WTC11 (cell line): ENCODE data around the gene UBAP1L. TPM values are rescaled to one million over a fixed set of nuclear protein-coding genes. Genes with fewer than 3 reads are reported as not detected.

Source experiments
- ATAC-seq: fragments of 200-7000 bp; cut with Tn5 transposase; 2 replicates; pipeline ENCODE4 v1.10.0; 2021; ENCODE audit warnings: mild to moderate bottlenecking, moderate library complexity
- CTCF ChIA-PET: fragments of 300-600 bp; sonication (Branson Sonifier 250); formaldehyde crosslinking; loops from one replicate; lab custom pipeline; 2021; ENCODE audit warnings: antibody characterized with exemption; lab: Charles Lee
- POLR2A ChIA-PET: fragments of 350-600 bp; sonication (Branson Sonifier 250); formaldehyde crosslinking; loops from one replicate; lab custom pipeline; 2021; ENCODE audit warnings: antibody characterized with exemption; lab: Charles Lee
- DNase-seq: peaks from one replicate; pipeline ENCODE4 v3.0.0; 2021; ENCODE audit warnings: low spot score
- H3K27ac Mint-ChIP-seq: 2 replicates; pipeline ENCODE4 v1.8.0; 2021; ENCODE audit warnings: mixed read lengths
- H3K27me3 Mint-ChIP-seq: 2 replicates; pipeline ENCODE4 v1.8.0; 2021; ENCODE audit warnings: low read depth, mild to moderate bottlenecking, moderate library complexity, mixed read lengths
- H3K36me3 Mint-ChIP-seq: 2 replicates; pipeline ENCODE4 v1.8.0; 2021; ENCODE audit warnings: mixed read lengths
- H3K4me1 Mint-ChIP-seq: 2 replicates; pipeline ENCODE4 v1.8.0; 2022; ENCODE audit warnings: mixed read lengths
- H3K4me3 Mint-ChIP-seq: 2 replicates; pipeline ENCODE4 v1.8.0; 2021; ENCODE audit warnings: mild to moderate bottlenecking, moderate library complexity, mixed read lengths
- H3K9me3 Mint-ChIP-seq: 2 replicates; pipeline ENCODE4 v1.8.0; 2021; ENCODE audit warnings: mixed read lengths
- CBFB ChIP-seq: sonication (generic); formaldehyde crosslinking; IDR thresholded peaks from 2 replicates; pipeline ENCODE4 v1.8.1; 2022; ENCODE audit warnings: mild to moderate bottlenecking, low read depth, missing genetic modification reagents
- ETV6 ChIP-seq: sonication (generic); formaldehyde crosslinking; IDR thresholded peaks from 2 replicates; pipeline ENCODE4 v1.8.1; 2022; ENCODE audit warnings: mild to moderate bottlenecking, missing genetic modification reagents
- IRF2 ChIP-seq: sonication (generic); formaldehyde crosslinking; IDR thresholded peaks from 2 replicates; pipeline ENCODE4 v1.8.0; 2022; ENCODE audit warnings: low read depth, missing genetic modification reagents, borderline replicate concordance
- NFATC4 ChIP-seq: fragments of 250-450 bp; sonication (Bioruptor Pico); IDR thresholded peaks from 2 replicates; pipeline ENCODE4 v1.9.0; 2021; ENCODE audit warnings: mild to moderate bottlenecking
- OVOL2 ChIP-seq: fragments of 250-450 bp; sonication (Bioruptor Pico); IDR thresholded peaks from 2 replicates; pipeline ENCODE4 v1.9.0; 2021; ENCODE audit warnings: mild to moderate bottlenecking, borderline replicate concordance
- TCF7 ChIP-seq: sonication (generic); formaldehyde crosslinking; IDR thresholded peaks from 2 replicates; pipeline ENCODE4 v1.8.0; 2022; ENCODE audit warnings: mild to moderate bottlenecking, low read depth, missing genetic modification reagents, moderate library complexity
- ZNF232 ChIP-seq: sonication (generic); formaldehyde crosslinking; IDR thresholded peaks from 2 replicates; pipeline ENCODE4 v1.8.0; 2022; ENCODE audit warnings: mild to moderate bottlenecking, missing genetic modification reagents
- ZNF416 ChIP-seq: fragments of 250-450 bp; sonication (Bioruptor Pico); IDR thresholded peaks from 2 replicates; pipeline ENCODE4 v1.9.0; 2021; ENCODE audit warnings: mild to moderate bottlenecking, inconsistent platforms
- total RNA-seq: library from RNA; stranded (reverse); gene quantifications from 3 replicates; pipeline ENCODE4 v1.2.3, GENCODE V29; 2021
- TF ChIP-seq, protein P1 (sequence below): sonication (generic); formaldehyde crosslinking; IDR thresholded peaks from 2 replicates; pipeline ENCODE4 v1.8.1; 2023; ENCODE audit warnings: mild to moderate bottlenecking, missing genetic modification reagents
- TF ChIP-seq, protein P2 (sequence below): sonication (generic); formaldehyde crosslinking; IDR thresholded peaks from 2 replicates; pipeline ENCODE4 v1.8.1; 2023; ENCODE audit warnings: mild to moderate bottlenecking, missing genetic modification reagents, moderate library complexity
- TF ChIP-seq, protein P3 (sequence below): sonication (generic); formaldehyde crosslinking; IDR thresholded peaks from 2 replicates; pipeline ENCODE4 v1.8.0; 2022; ENCODE audit warnings: mild to moderate bottlenecking, missing genetic modification reagents
- TF ChIP-seq, protein P4 (sequence below): sonication (generic); formaldehyde crosslinking; IDR thresholded peaks from 2 replicates; pipeline ENCODE4 v1.8.0; 2023; ENCODE audit warnings: mild to moderate bottlenecking, missing genetic modification reagents
- TF ChIP-seq, protein P5 (sequence below): fragments of 200-600 bp; IDR thresholded peaks from 2 replicates; pipeline ENCODE4 v1.8.0; 2022; ENCODE audit warnings: antibody characterized with exemption
- TF ChIP-seq, protein P6 (sequence below): sonication (generic); formaldehyde crosslinking; IDR thresholded peaks from 2 replicates; pipeline ENCODE4 v1.8.1; 2023; ENCODE audit warnings: mild to moderate bottlenecking, missing genetic modification reagents, borderline replicate concordance

The UBAP1L gene
- total RNA-seq, 1 experiment from 2014 or later: 2.0 TPM

DNA sequence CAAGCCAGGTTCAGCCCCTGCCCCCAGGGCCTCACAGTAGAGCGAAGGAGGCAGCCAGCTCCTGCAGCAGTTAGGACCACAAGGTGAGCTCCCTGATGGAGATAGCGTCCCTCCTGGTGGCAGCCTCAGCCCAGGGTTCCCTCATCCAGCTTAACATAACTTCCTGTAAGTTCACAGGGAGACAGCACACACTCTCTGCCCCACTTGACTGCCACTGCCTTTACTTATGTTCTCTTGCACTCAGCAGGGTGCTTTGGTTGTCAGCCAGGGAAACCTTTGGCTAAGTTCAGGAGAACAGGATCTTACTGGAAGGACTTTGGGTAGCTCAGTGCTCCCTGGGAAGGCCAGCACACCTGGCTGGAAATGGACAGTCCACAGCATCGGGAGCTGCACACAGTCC is 27.6 kb downstream of the UBAP1L start:
- DNase-seq: no peak
- ChIA-PET POLR2A (interaction anchor here (1.0 kb wide), 1 partner anchor 15 kb away, joined by 4 read pairs; no protein-coding TSS in a partner anchor), CTCF (interaction anchor here (0.7 to 15.1 kb wide), 18 partner anchors 10 to 858 kb away, joined by 3 to 308 read pairs (median 6); partner anchors contain the start of genes CLPX, KBTBD13 and RASL12)
- H3K9me3 Mint-ChIP-seq: no peaks in the 10 kb centered on the region
- H3K36me3 Mint-ChIP-seq: no peaks in the 10 kb centered on the region
- H3K27ac Mint-ChIP-seq: peak overlapping the region; percentile 44; the same call in 1 of the 2 replicates
- ATAC-seq: no peak
- TF ChIP-seq, protein P1, sequence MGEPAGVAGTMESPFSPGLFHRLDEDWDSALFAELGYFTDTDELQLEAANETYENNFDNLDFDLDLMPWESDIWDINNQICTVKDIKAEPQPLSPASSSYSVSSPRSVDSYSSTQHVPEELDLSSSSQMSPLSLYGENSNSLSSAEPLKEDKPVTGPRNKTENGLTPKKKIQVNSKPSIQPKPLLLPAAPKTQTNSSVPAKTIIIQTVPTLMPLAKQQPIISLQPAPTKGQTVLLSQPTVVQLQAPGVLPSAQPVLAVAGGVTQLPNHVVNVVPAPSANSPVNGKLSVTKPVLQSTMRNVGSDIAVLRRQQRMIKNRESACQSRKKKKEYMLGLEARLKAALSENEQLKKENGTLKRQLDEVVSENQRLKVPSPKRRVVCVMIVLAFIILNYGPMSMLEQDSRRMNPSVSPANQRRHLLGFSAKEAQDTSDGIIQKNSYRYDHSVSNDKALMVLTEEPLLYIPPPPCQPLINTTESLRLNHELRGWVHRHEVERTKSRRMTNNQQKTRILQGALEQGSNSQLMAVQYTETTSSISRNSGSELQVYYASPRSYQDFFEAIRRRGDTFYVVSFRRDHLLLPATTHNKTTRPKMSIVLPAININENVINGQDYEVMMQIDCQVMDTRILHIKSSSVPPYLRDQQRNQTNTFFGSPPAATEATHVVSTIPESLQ (CRISPR knock-in tag): no peak
- TF ChIP-seq, protein P2, sequence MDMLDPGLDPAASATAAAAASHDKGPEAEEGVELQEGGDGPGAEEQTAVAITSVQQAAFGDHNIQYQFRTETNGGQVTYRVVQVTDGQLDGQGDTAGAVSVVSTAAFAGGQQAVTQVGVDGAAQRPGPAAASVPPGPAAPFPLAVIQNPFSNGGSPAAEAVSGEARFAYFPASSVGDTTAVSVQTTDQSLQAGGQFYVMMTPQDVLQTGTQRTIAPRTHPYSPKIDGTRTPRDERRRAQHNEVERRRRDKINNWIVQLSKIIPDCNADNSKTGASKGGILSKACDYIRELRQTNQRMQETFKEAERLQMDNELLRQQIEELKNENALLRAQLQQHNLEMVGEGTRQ: no peak
- no peak for TF ChIP-seq TCF7 (CRISPR knock-in tag)
- TF ChIP-seq, protein P3, sequence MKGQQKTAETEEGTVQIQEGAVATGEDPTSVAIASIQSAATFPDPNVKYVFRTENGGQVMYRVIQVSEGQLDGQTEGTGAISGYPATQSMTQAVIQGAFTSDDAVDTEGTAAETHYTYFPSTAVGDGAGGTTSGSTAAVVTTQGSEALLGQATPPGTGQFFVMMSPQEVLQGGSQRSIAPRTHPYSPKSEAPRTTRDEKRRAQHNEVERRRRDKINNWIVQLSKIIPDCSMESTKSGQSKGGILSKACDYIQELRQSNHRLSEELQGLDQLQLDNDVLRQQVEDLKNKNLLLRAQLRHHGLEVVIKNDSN (CRISPR knock-in tag): no peak
- TF ChIP-seq, protein P4, sequence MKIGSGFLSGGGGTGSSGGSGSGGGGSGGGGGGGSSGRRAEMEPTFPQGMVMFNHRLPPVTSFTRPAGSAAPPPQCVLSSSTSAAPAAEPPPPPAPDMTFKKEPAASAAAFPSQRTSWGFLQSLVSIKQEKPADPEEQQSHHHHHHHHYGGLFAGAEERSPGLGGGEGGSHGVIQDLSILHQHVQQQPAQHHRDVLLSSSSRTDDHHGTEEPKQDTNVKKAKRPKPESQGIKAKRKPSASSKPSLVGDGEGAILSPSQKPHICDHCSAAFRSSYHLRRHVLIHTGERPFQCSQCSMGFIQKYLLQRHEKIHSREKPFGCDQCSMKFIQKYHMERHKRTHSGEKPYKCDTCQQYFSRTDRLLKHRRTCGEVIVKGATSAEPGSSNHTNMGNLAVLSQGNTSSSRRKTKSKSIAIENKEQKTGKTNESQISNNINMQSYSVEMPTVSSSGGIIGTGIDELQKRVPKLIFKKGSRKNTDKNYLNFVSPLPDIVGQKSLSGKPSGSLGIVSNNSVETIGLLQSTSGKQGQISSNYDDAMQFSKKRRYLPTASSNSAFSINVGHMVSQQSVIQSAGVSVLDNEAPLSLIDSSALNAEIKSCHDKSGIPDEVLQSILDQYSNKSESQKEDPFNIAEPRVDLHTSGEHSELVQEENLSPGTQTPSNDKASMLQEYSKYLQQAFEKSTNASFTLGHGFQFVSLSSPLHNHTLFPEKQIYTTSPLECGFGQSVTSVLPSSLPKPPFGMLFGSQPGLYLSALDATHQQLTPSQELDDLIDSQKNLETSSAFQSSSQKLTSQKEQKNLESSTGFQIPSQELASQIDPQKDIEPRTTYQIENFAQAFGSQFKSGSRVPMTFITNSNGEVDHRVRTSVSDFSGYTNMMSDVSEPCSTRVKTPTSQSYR (CRISPR knock-in tag): no peak
- TF ChIP-seq ZNF416 (CRISPR knock-in tag): no peak
- no peak for TF ChIP-seq ZNF232 (CRISPR knock-in tag)
- TF ChIP-seq IRF2: no peak
- TF ChIP-seq CBFB (CRISPR knock-in tag): no peak
- TF ChIP-seq NFATC4 (CRISPR knock-in tag): no peak
- no peak overlapping the region for H3K4me3 Mint-ChIP-seq
- peaks cover 10% of the 10 kb centered on the region for H3K27me3 Mint-ChIP-seq
- H3K4me1 Mint-ChIP-seq: peaks cover 60% of the 10 kb centered on the region

DNA sequence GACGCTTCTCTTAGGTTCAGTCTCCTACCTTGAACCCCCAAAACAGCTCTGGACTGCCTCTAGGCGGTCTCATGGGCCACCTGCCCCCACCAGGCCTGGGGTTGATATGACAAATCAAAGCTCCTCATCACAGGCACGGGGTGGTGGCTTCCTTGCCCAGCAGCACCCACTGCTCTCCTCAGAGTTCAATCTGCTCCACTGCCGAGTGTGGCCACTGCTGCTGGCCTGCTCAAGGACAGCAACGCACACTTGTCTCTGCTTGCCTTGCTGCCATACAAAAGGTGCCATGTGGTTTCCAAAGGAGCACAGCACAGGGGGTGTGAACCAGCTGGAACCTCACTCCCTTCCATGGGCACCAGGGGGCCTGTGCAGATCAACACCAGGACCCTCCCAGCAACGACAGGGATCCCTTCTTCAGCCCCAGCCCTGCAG is 28.3 kb downstream of the UBAP1L start:
- TF ChIP-seq, protein P5, sequence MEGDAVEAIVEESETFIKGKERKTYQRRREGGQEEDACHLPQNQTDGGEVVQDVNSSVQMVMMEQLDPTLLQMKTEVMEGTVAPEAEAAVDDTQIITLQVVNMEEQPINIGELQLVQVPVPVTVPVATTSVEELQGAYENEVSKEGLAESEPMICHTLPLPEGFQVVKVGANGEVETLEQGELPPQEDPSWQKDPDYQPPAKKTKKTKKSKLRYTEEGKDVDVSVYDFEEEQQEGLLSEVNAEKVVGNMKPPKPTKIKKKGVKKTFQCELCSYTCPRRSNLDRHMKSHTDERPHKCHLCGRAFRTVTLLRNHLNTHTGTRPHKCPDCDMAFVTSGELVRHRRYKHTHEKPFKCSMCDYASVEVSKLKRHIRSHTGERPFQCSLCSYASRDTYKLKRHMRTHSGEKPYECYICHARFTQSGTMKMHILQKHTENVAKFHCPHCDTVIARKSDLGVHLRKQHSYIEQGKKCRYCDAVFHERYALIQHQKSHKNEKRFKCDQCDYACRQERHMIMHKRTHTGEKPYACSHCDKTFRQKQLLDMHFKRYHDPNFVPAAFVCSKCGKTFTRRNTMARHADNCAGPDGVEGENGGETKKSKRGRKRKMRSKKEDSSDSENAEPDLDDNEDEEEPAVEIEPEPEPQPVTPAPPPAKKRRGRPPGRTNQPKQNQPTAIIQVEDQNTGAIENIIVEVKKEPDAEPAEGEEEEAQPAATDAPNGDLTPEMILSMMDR: 0 out of 2 replicates have a peak, but pooled peaks have one; percentile 5
- TF ChIP-seq IRF2: no peak
- Mint-ChIP-seq H3K9me3 (no peaks in the 10 kb centered on the region), H3K27me3 (peaks cover 10% of the 10 kb centered on the region), H3K27ac (no peak overlapping the region), H3K4me1 (peaks cover 67% of the 10 kb centered on the region), H3K36me3 (no peaks in the 10 kb centered on the region), H3K4me3 (no peak overlapping the region)
- ChIA-PET POLR2A (no interaction called here), CTCF (interaction anchor here (0.5 to 15.1 kb wide), 25 partner anchors 9 to 240 kb away, joined by 3 to 308 read pairs (median 4); partner anchors contain the start of genes CLPX, KBTBD13 and RASL12)
- ATAC-seq: peak; percentile 2; the same call in 1 of the 2 replicates
- no peak for DNase-seq

DNA sequence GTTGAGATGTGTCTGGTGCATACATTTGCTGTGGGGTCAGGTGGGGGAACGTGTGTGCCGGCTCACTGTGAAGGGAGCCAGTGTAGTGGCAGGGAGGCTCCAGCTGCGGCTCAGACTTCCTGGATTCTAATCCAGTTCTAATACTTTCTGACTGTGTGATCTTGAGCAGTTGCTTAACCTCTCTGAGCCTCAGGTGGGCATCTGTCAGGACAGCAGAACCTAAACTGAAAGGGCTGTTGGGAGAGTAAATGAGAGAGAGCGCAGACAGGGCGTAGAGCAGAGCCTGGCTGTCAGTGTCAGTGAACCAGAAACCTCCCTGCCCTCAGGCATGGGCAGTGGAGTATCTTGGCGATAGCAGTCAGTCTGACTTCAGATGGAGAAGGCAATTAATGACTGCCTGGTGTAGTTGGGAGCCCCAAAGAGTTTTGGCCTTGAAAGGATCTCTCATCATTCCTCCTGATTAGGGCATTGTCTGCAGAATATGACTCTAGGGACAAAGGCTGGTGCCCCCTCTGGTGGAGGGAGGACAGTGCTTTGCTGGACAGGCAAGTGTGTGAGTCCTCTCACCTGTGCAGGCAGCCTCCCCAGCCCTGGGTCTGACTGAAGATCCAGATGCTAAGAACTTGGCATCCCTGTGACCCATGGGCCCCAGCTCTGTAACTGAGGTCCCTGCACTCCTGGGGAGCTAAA is 28.9 kb downstream of the UBAP1L start:
- ChIA-PET POLR2A (no interaction called here), CTCF (interaction anchor here (0.6 to 15.1 kb wide), 27 partner anchors 9 to 241 kb away, joined by 3 to 308 read pairs (median 4); partner anchors contain the start of genes CLPX, KBTBD13 and RASL12)
- H3K9me3 Mint-ChIP-seq: no peaks in the 10 kb centered on the region
- peaks cover 73% of the 10 kb centered on the region for H3K4me1 Mint-ChIP-seq
- no peak overlapping the region for H3K27ac Mint-ChIP-seq
- ATAC-seq: peak; percentile 55
- peaks cover 10% of the 10 kb centered on the region for H3K27me3 Mint-ChIP-seq
- no peaks in the 10 kb centered on the region for H3K36me3 Mint-ChIP-seq
- no peak overlapping the region for H3K4me3 Mint-ChIP-seq
- TF ChIP-seq, protein P6, sequence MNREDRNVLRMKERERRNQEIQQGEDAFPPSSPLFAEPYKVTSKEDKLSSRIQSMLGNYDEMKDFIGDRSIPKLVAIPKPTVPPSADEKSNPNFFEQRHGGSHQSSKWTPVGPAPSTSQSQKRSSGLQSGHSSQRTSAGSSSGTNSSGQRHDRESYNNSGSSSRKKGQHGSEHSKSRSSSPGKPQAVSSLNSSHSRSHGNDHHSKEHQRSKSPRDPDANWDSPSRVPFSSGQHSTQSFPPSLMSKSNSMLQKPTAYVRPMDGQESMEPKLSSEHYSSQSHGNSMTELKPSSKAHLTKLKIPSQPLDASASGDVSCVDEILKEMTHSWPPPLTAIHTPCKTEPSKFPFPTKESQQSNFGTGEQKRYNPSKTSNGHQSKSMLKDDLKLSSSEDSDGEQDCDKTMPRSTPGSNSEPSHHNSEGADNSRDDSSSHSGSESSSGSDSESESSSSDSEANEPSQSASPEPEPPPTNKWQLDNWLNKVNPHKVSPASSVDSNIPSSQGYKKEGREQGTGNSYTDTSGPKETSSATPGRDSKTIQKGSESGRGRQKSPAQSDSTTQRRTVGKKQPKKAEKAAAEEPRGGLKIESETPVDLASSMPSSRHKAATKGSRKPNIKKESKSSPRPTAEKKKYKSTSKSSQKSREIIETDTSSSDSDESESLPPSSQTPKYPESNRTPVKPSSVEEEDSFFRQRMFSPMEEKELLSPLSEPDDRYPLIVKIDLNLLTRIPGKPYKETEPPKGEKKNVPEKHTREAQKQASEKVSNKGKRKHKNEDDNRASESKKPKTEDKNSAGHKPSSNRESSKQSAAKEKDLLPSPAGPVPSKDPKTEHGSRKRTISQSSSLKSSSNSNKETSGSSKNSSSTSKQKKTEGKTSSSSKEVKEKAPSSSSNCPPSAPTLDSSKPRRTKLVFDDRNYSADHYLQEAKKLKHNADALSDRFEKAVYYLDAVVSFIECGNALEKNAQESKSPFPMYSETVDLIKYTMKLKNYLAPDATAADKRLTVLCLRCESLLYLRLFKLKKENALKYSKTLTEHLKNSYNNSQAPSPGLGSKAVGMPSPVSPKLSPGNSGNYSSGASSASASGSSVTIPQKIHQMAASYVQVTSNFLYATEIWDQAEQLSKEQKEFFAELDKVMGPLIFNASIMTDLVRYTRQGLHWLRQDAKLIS (CRISPR knock-in tag): no peak
- TF ChIP-seq, protein P5: peak; percentile 49; the same call in 1 of the 2 replicates
- no peak for TF ChIP-seq ETV6 (CRISPR knock-in tag)
- no peak for TF ChIP-seq OVOL2 (CRISPR knock-in tag)
- TF ChIP-seq, all 79 proteins: peak for 1
- DNase-seq: peak; percentile 78
